HuH-7 (cell line): ENCODE measurements around the gene PTPN6.

Experiments
- DNase-seq: peaks from one replicate; pipeline ENCODE4 v3.0.0; 2011; ENCODE audit warnings: low spot score

The PTPN6 gene

GRCh38 chr12:6970096-6970527 lies 19.0 kb downstream of the PTPN6 start:
- DNase-seq = no peak

GRCh38 chr12:6974180-6974579 lies 23.0 kb downstream of the PTPN6 start:
- no peak for DNase-seq

GRCh38 chr12:6975297-6976032 lies 24.3 kb downstream of the PTPN6 start:
- DNase-seq = no peak

GRCh38 chr12:6977653-6978052 lies 26.5 kb downstream of the PTPN6 start:
- DNase-seq = no peak

- no peak for DNase-seq
Observed at GRCh38 chr12:6978188-6978587, 27.0 kb downstream of the PTPN6 start.

- DNase-seq = no peak
Observed at GRCh38 chr12:6978611-6979011, 27.5 kb downstream of the PTPN6 start.

GRCh38 chr12:6979021-6979420 lies 27.9 kb downstream of the PTPN6 start:
- no peak for DNase-seq

GRCh38 chr12:6979453-6979852 lies 28.3 kb downstream of the PTPN6 start:
- DNase-seq = no peak

- DNase-seq = no peak
Observed at GRCh38 chr12:6980075-6980474, 28.9 kb downstream of the PTPN6 start.

- DNase-seq = no peak
Observed at GRCh38 chr12:6980740-6981139, 29.6 kb downstream of the PTPN6 start.

- DNase-seq = no peak
Observed at GRCh38 chr12:6981152-6982052, 30.2 kb downstream of the PTPN6 start.

- no peak for DNase-seq
Observed at GRCh38 chr12:6982532-6982931, 31.4 kb downstream of the PTPN6 start.

- no peak for DNase-seq
Observed at GRCh38 chr12:6987956-6988553, 36.9 kb downstream of the PTPN6 start.

- no peak for DNase-seq
Observed at GRCh38 chr12:6996040-6996441, 44.9 kb downstream of the PTPN6 start.

GRCh38 chr12:6998715-6999451 lies 47.7 kb downstream of the PTPN6 start:
- no peak for DNase-seq

- DNase-seq = no peak
Observed at GRCh38 chr12:7001921-7002591, 50.9 kb downstream of the PTPN6 start.

GRCh38 chr12:7004287-7004803 lies 53.2 kb downstream of the PTPN6 start:
- DNase-seq = no peak

GRCh38 chr12:7004840-7005239 lies 53.7 kb downstream of the PTPN6 start:
- no peak for DNase-seq

GRCh38 chr12:7005311-7005710 lies 54.2 kb downstream of the PTPN6 start:
- DNase-seq = no peak

GRCh38 chr12:7006639-7007038 lies 55.5 kb downstream of the PTPN6 start:
- no peak for DNase-seq

GRCh38 chr12:7008864-7009263 lies 57.7 kb downstream of the PTPN6 start:
- no peak for DNase-seq
